DMS 273 (cell line): ENCODE measurements around the gene ZBTB24.
"Not testable (repeated sequence)": the region's sequence is repeated elsewhere in the genome, so short reads cannot be mapped to it uniquely, and the experiment has no call there.

Source experiments
- DNase-seq: peaks from one replicate; lab custom pipeline; 2025; ENCODE audit not compliant: unreplicated experiment; lab: John Stamatoyannopoulos, UW

The ZBTB24 gene

GRCh38 chr6:109482905-109483734 is at the start of gene ZBTB24:
TSS of gene ZBTB24 (minus strand) at chr6:109483219. CDS start at chr6:109482026, 1,193 bp downstream.
- DNase-seq = peak; percentile 96

- DNase-seq = no peak
Measured at GRCh38 chr6:109531446-109531845, 48.4 kb upstream of the ZBTB24 start.

- DNase-seq = peak; percentile 63
Measured at GRCh38 chr6:109527989-109528388, 45.0 kb upstream of the ZBTB24 start.

- DNase-seq = peak; percentile 87
Measured at GRCh38 chr6:109526905-109527628, 44.0 kb upstream of the ZBTB24 start.

- DNase-seq = no peak
Measured at GRCh38 chr6:109524129-109524528, 41.1 kb upstream of the ZBTB24 start.

GRCh38 chr6:109523478-109523877 is 40.5 kb upstream of the ZBTB24 start:
- no peak for DNase-seq

- DNase-seq = no peak
Measured at GRCh38 chr6:109521080-109521479, 38.1 kb upstream of the ZBTB24 start.

- not testable (repeated sequence) for DNase-seq
Measured at GRCh38 chr6:109519647-109520046, 36.6 kb upstream of the ZBTB24 start.

- DNase-seq = no peak
Measured at GRCh38 chr6:109516929-109517328, 33.9 kb upstream of the ZBTB24 start.

- DNase-seq = no peak
Measured at GRCh38 chr6:109515781-109516409, 32.9 kb upstream of the ZBTB24 start.

- no peak for DNase-seq
Measured at GRCh38 chr6:109514946-109515345, 31.9 kb upstream of the ZBTB24 start.

- no peak for DNase-seq
Measured at GRCh38 chr6:109513571-109514071, 30.6 kb upstream of the ZBTB24 start.

- DNase-seq = no peak
Measured at GRCh38 chr6:109512271-109512817, 29.3 kb upstream of the ZBTB24 start.

- no peak for DNase-seq
Measured at GRCh38 chr6:109511832-109512231, 28.8 kb upstream of the ZBTB24 start.

GRCh38 chr6:109510358-109510757 is 27.3 kb upstream of the ZBTB24 start:
- no peak for DNase-seq

GRCh38 chr6:109508166-109508860 is 25.3 kb upstream of the ZBTB24 start:
- DNase-seq = no peak

- no peak for DNase-seq
Measured at GRCh38 chr6:109507490-109508072, 24.6 kb upstream of the ZBTB24 start.

- DNase-seq = no peak
Measured at GRCh38 chr6:109506841-109507240, 23.8 kb upstream of the ZBTB24 start.

- DNase-seq = no peak
Measured at GRCh38 chr6:109506314-109506713, 23.3 kb upstream of the ZBTB24 start.
